SU-DHL-6 (cell line): ENCODE results near the gene ABHD12B.
"Not testable (repeated sequence)": the region's sequence is repeated elsewhere in the genome, so short reads cannot be mapped to it uniquely, and the experiment has no call there.

Experiments
- CTCF ChIP-seq: fragments of 200-600 bp; sonication (generic); IDR thresholded peaks from one replicate; pipeline ENCODE4 v1.5.1; 2017; ENCODE audit warnings: antibody characterized with exemption, mild to moderate bottlenecking, low read length, moderate library complexity; ENCODE audit not compliant: insufficient read depth, poor library complexity, severe bottlenecking
- EZH2phosphoT487 ChIP-seq: fragments of 200-600 bp; sonication (generic), shearing (Covaris generic); conservative IDR thresholded peaks from 2 replicates; pipeline ENCODE4 v1.6.1; 2018; ENCODE audit warnings: mild to moderate bottlenecking, antibody characterized with exemption, low read length, moderate library complexity, mixed read lengths

GRCh38 chr14:50897005-50897404, 25.2 kb downstream of the ABHD12B start:
- not testable (repeated sequence) for TF ChIP-seq CTCF, EZH2phosphoT487
